HCT116 (cell line): ENCODE results near the gene CCDC69. TPM values are rescaled to one million over a fixed set of nuclear protein-coding genes. Genes with fewer than 3 reads are reported as not detected.

Experiments
- ATAC-seq: fragments of 200-7000 bp; cut with Tn5 transposase; 2 replicates; pipeline ENCODE4 v1.9.1; 2020; ENCODE audit warnings: mild to moderate bottlenecking, moderate library complexity
- BruUV-seq: library from RNA; stranded (reverse); fragments of 400-500 nt; replicated peaks from 2 replicates; lab custom pipeline; 2021; lab: Mats Ljungman, UMichigan
- CTCF ChIA-PET: fragments of 300-600 bp; sonication (Branson Sonifier 250); formaldehyde crosslinking; loops from one replicate; lab custom pipeline; 2021; ENCODE audit warnings: antibody characterized with exemption; lab: Charles Lee
- POLR2A ChIA-PET: fragments of 300-600, 350-600 bp; sonication (Branson Sonifier 250); formaldehyde crosslinking; loops from one replicate; lab custom pipeline; 2021; ENCODE audit warnings: antibody characterized with exemption; lab: Charles Lee
- RAD21 ChIA-PET, 2 experiments: fragments of 300-600 bp; sonication (Branson Sonifier 250); formaldehyde crosslinking; loops; one replicate each; lab custom pipeline; 2023; ENCODE audit warnings: low total read pairs in 2 of 2; ENCODE audit not compliant: uncharacterized antibody in 2 of 2, unreplicated experiment in 2 of 2, low non-redundant PET in 1 of 2; lab: Charles Lee
- DNase-seq: peaks from one replicate; pipeline ENCODE4 v3.0.0-alpha.2; 2010; ENCODE audit warnings: low read depth, low spot score
- H2AFZ ChIP-seq: fragments of 200-600 bp; shearing (Covaris generic), sonication (generic); 2 replicates; pipeline ENCODE4 v1.6.1; 2017; ENCODE audit warnings: low read depth, mixed run types, mixed read lengths, antibody characterized with exemption, low read length; ENCODE audit not compliant: poor library complexity, severe bottlenecking
- H3K27ac ChIP-seq: 2 replicates; pipeline ENCODE4 v1.5.1; 2012; ENCODE audit warnings: low read depth, low read length
- H3K27me3 ChIP-seq: fragments of 200-600 bp; sonication (generic); 2 replicates; pipeline ENCODE4 v1.6.1; 2016; ENCODE audit warnings: mixed run types, low read length, mixed read lengths; ENCODE audit not compliant: insufficient read depth
- H3K36me3 ChIP-seq, 2 experiments: fragments of 200-500 bp in 1 of 2; fragments of 200-600 bp in 1 of 2; sonication (Bioruptor generic) in 1 of 2; sonication (generic) in 1 of 2; 2 replicates each; pipeline versions ENCODE4 v1.5.1 to v1.6.1; 2014 to 2016; ENCODE audit warnings: low read length in 2 of 2, inconsistent platforms in 1 of 2, mixed read lengths in 1 of 2, mixed run types in 1 of 2; ENCODE audit not compliant: insufficient read depth in 2 of 2, control insufficient read depth in 1 of 2
- H3K4me1 ChIP-seq, 2 experiments: fragments of 200-600 bp in 1 of 2; sonication (generic) in 1 of 2; 2 replicates each; pipeline versions ENCODE4 v1.5.1 to v1.6.1; 2012 to 2017; ENCODE audit warnings: low read length in 2 of 2, inconsistent platforms in 1 of 2, mild to moderate bottlenecking in 1 of 2, mixed read lengths in 1 of 2, mixed run types in 1 of 2, moderate library complexity in 1 of 2; ENCODE audit not compliant: insufficient read depth in 2 of 2, control insufficient read depth in 1 of 2
- H3K4me2 ChIP-seq: fragments of 200-600 bp; sonication (generic); 2 replicates; pipeline ENCODE4 v1.6.1; 2017; ENCODE audit warnings: mixed run types, low read length, mixed read lengths
- H3K4me3 ChIP-seq, 2 experiments: fragments of 200-600 bp in 1 of 2; sonication (generic) in 1 of 2; replicated peaks in 1 of 2; 2 replicates each; pipeline ENCODE4 v1.5.1; 2011 to 2016; ENCODE audit warnings: low read length in 2 of 2, control low read depth in 1 of 2, low read depth in 1 of 2, mild to moderate bottlenecking in 1 of 2, mixed read lengths in 1 of 2, mixed run types in 1 of 2
- H3K79me2 ChIP-seq: fragments of 200-600 bp; sonication (generic); 2 replicates; pipeline ENCODE4 v1.6.1; 2017; ENCODE audit warnings: mild to moderate bottlenecking, mixed run types, low read length, moderate library complexity, mixed read lengths; ENCODE audit not compliant: insufficient read depth
- H3K9ac ChIP-seq: fragments of 200-600 bp; sonication (generic); 2 replicates; pipeline ENCODE4 v1.6.1; 2016; ENCODE audit warnings: low read length, mixed read lengths
- H3K9me2 ChIP-seq: fragments of 200-600 bp; sonication (generic), shearing (Covaris generic); 2 replicates; pipeline ENCODE4 v1.6.1; 2017; ENCODE audit warnings: mixed run types, mild to moderate bottlenecking, moderate library complexity; ENCODE audit not compliant: insufficient read depth
- H3K9me3 ChIP-seq, 2 experiments: fragments of 200-500 bp in 1 of 2; fragments of 200-600 bp in 1 of 2; sonication (Bioruptor generic) in 1 of 2; sonication (generic) in 1 of 2; 2 replicates each; pipeline ENCODE4 v1.6.1; 2014 to 2017; ENCODE audit warnings: low read length in 2 of 2, mixed read lengths in 2 of 2, inconsistent platforms in 1 of 2, low read depth in 1 of 2, mild to moderate bottlenecking in 1 of 2, mixed run types in 1 of 2, moderate library complexity in 1 of 2; ENCODE audit not compliant: control insufficient read depth in 1 of 2, insufficient read depth in 1 of 2
- H4K20me1 ChIP-seq: fragments of 200-600 bp; sonication (generic), shearing (Covaris generic); 2 replicates; pipeline ENCODE4 v1.6.1; 2017; ENCODE audit warnings: mixed run types, mild to moderate bottlenecking, moderate library complexity; ENCODE audit not compliant: insufficient read depth
- CEBPB ChIP-seq: IDR thresholded peaks from 2 replicates; pipeline ENCODE4 v1.6.1; 2012; ENCODE audit warnings: low read depth
- EGR1 ChIP-seq: IDR thresholded peaks from 2 replicates; pipeline ENCODE4 v1.6.1; 2012; ENCODE audit warnings: low read depth
- ELF1 ChIP-seq: IDR thresholded peaks from 2 replicates; pipeline ENCODE4 v1.6.1; 2012; ENCODE audit warnings: low read depth, borderline replicate concordance
- EZH2 ChIP-seq: fragments of 200-600 bp; sonication (generic); IDR thresholded peaks from 2 replicates; pipeline ENCODE4 v1.6.1; 2017; ENCODE audit warnings: antibody characterized with exemption, mixed run types
- EZH2phosphoT487 ChIP-seq: fragments of 200-600 bp; IDR thresholded peaks from 2 replicates; pipeline ENCODE4 v1.6.1; 2018; ENCODE audit warnings: antibody characterized with exemption, borderline replicate concordance
- FOSL1 ChIP-seq: IDR thresholded peaks from 2 replicates; pipeline ENCODE4 v1.6.1; 2012; ENCODE audit warnings: low read depth
- MAX ChIP-seq: IDR thresholded peaks from 2 replicates; pipeline ENCODE4 v1.6.1; 2012
- SP1 ChIP-seq: IDR thresholded peaks from 2 replicates; pipeline ENCODE4 v1.6.1; 2012; ENCODE audit warnings: low read depth
- SRF ChIP-seq: IDR thresholded peaks from 2 replicates; pipeline ENCODE4 v1.6.1; 2012; ENCODE audit warnings: low read depth
- YY1 ChIP-seq: IDR thresholded peaks from 2 replicates; pipeline ENCODE4 v1.6.1; 2011; ENCODE audit warnings: low read length, low read depth, moderate library complexity, mild to moderate bottlenecking; ENCODE audit not compliant: insufficient replicate concordance; ENCODE audit errors: extremely low read depth
- ZBTB33 ChIP-seq: IDR thresholded peaks from 2 replicates; pipeline ENCODE4 v1.6.1; 2011; ENCODE audit warnings: mild to moderate bottlenecking, low read length, moderate library complexity; ENCODE audit not compliant: insufficient replicate concordance; ENCODE audit errors: extremely low read depth
- ZFX ChIP-seq: fragments of 450-650 bp; IDR thresholded peaks from 2 replicates; pipeline ENCODE4 v1.6.1; 2017
- intact Hi-C: fragments of 100-400 bp; cut with micrococcal nuclease; formaldehyde crosslinking; loops from 2 replicates; pipeline ENCODE4 v1.10.0; 2022
- total RNA-seq: library from RNA; stranded (reverse); gene quantifications from one replicate; pipeline ENCODE4 v1.2.1, GENCODE V29; 2021; ENCODE audit not compliant: unreplicated experiment

Gene CCDC69
- total RNA-seq, 1 experiment from 2014 or later = 4.3 TPM

GRCh38 chr5:151258201-151258611, 34.3 kb upstream of the CCDC69 start:
- H4K20me1 ChIP-seq = no peaks in the 10 kb centered on the region
- no peak overlapping the region for H3K4me3 ChIP-seq
- ChIA-PET RAD21 (no interaction called here), POLR2A (no interaction called here), CTCF (no interaction called here)
- ATAC-seq (no peak), DNase-seq (no peak)
- H3K9me3 ChIP-seq = no peaks in the 10 kb centered on the region
- H3K27me3 ChIP-seq = no peaks in the 10 kb centered on the region
- intact Hi-C loops = loop anchor here (10.0 kb wide), 1 partner anchor 487 kb away; no protein-coding TSS in a partner anchor
- no peak overlapping the region; the same call in 1 of the 2 replicates for H3K27ac ChIP-seq
- H3K79me2 ChIP-seq = no peaks in the 10 kb centered on the region
- H3K9ac ChIP-seq = no peak overlapping the region
- H3K4me2 ChIP-seq = peak overlapping the region; percentile 50
- TF ChIP-seq CEBPB (no peak), EZH2phosphoT487 (no peak), ZFX (no peak), MAX (no peak), EGR1 (no peak), SP1 (no peak), ZBTB33 (no peak), FOSL1 (no peak; the same call in 1 of the 2 replicates), SRF (no peak)
- no TSS peak for BruUV-seq
- H2AFZ ChIP-seq = no peak overlapping the region
- H3K4me1 ChIP-seq = peaks cover 0 to 28% of the 10 kb centered on the region in 2 experiments; a peak in 2 of 4 replicates
- H3K9me2 ChIP-seq = no peaks in the 10 kb centered on the region
- no peaks in the 10 kb centered on the region for H3K36me3 ChIP-seq

- Histone ChIP-seq H3K4me1 (peaks cover 0 to 28% of the 10 kb centered on the region in 2 experiments; a peak in 2 of 4 replicates), H3K4me3 (no peak overlapping the region), H3K9ac (no peak overlapping the region; the same call in 1 of the 2 replicates), H3K27ac (no peak overlapping the region; the same call in 1 of the 2 replicates), H3K4me2 (peak overlapping the region; percentile 50), H3K79me2 (no peaks in the 10 kb centered on the region), H3K36me3 (no peaks in the 10 kb centered on the region), H4K20me1 (no peaks in the 10 kb centered on the region), H3K9me3 (no peaks in the 10 kb centered on the region), H3K9me2 (no peaks in the 10 kb centered on the region), H3K27me3 (no peaks in the 10 kb centered on the region), H2AFZ (no peak overlapping the region)
- POLR2A ChIA-PET = no interaction called here
- CTCF ChIA-PET = no interaction called here
- TF ChIP-seq ZBTB33 (no peak), CEBPB (peak; percentile 23; the same call in 1 of the 2 replicates), SP1 (0 out of 2 replicates have a peak, but pooled peaks have one; percentile 25), FOSL1 (peak; percentile 40), EZH2 (no peak), YY1 (no peak), ELF1 (no peak)
- intact Hi-C loops = loop anchor here (10.0 kb wide), 1 partner anchor 487 kb away; no protein-coding TSS in a partner anchor
- no peak for DNase-seq
- ATAC-seq = peak; percentile 16
- RAD21 ChIA-PET = no interaction called here
- no TSS peak for BruUV-seq
These were observed 33.9 kb upstream of the CCDC69 start for GRCh38 chr5:151257731-151258181.
